GM12873 (cell line): ENCODE results near the gene MUC21.

Experiments
- CTCF ChIP-seq: IDR thresholded peaks from 2 replicates; pipeline ENCODE4 v1.5.1; 2012; ENCODE audit warnings: low read depth, mild to moderate bottlenecking, moderate library complexity, low read length, control low read depth; ENCODE audit not compliant: insufficient read depth; ENCODE audit errors: missing control alignments

The MUC21 gene

GRCh38 chr6:31002471-31002870 lies 19.0 kb downstream of the MUC21 start:
- no peak for TF ChIP-seq CTCF

GRCh38 chr6:31004794-31005193 lies 21.3 kb downstream of the MUC21 start:
- no peak for TF ChIP-seq CTCF

- TF ChIP-seq CTCF = no peak
Observed at GRCh38 chr6:31005249-31006020, 21.9 kb downstream of the MUC21 start.

GRCh38 chr6:31007694-31008093 lies 24.2 kb downstream of the MUC21 start:
- no peak for TF ChIP-seq CTCF

GRCh38 chr6:31008165-31008564 lies 24.6 kb downstream of the MUC21 start:
- TF ChIP-seq CTCF = no peak

GRCh38 chr6:31009731-31010130 lies 26.2 kb downstream of the MUC21 start:
- TF ChIP-seq CTCF = no peak

GRCh38 chr6:31010393-31011060 lies 27.0 kb downstream of the MUC21 start, which contains the start of gene MUC22:
Gene MUC22, plus strand, starts transcription at chr6:31010474. Its CDS starts 233 bp downstream, at chr6:31010707.
- no peak for TF ChIP-seq CTCF
